ENCODE results near the gene SDK1. TPM values are rescaled to one million over a fixed set of nuclear protein-coding genes. Genes with fewer than 3 reads are reported as not detected.

Gene SDK1
- total and polyA plus RNA-seq, 2 donors (not counting 3 experiments of a cell fraction or from before 2014, with no cell fraction given), result 1.6 to 3.9 TPM

- Histone ChIP-seq H3K27me3 (ENCODE audit: control insufficient read depth in 2 of 2, insufficient read depth in 2 of 2, low read length in 2 of 2) (no peaks in the 10 kb centered on the region), H4K20me1 (replicated peaks; ENCODE audit: control insufficient read depth, extremely low read depth, insufficient read depth, low read length) (no peaks in the 10 kb centered on the region), H3K36me3 (ENCODE audit: control insufficient read depth in 2 of 2, extremely low read depth in 1 of 2, insufficient read depth in 2 of 2, low read length in 2 of 2) (no peaks in the 10 kb centered on the region), H3K4me2 (ENCODE audit: insufficient read depth, low read length) (no peak overlapping the region), H3K4me3 (replicated peaks in 1 of 3; ENCODE audit: insufficient read depth in 1 of 3, low read depth in 1 of 3, low read length in 3 of 3) (no peak overlapping the region), H3K4me1 (ENCODE audit: control insufficient read depth, extremely low read depth, insufficient read depth, low read length) (no peaks in the 10 kb centered on the region), H3K79me2 (ENCODE audit: control insufficient read depth, insufficient read depth, low read length) (no peaks in the 10 kb centered on the region), H3K9me3 (replicated peaks; ENCODE audit: control insufficient read depth, insufficient read depth, low read length) (no peaks in the 10 kb centered on the region), H3K27ac (ENCODE audit: insufficient read depth, low read depth, low read length) (no peak overlapping the region), H3K9me1 (replicated peaks; ENCODE audit: control insufficient read depth, extremely low read depth, insufficient read depth, low read length) (no peaks in the 10 kb centered on the region), H3K9ac (replicated peaks; ENCODE audit: extremely low read depth, insufficient read depth, low read length) (no peak overlapping the region), H2AFZ (ENCODE audit: low read depth, low read length) (no peak overlapping the region)
- intact Hi-C loops (cut with micrococcal nuclease) (loop anchor here (5.0 kb wide), 1 partner anchor 51 kb away; no protein-coding TSS in a partner anchor), dilution Hi-C loops (cut with MboI; ENCODE audit: extremely low pct_ligation_motif_present, low sequenced_read_pairs) (no loop called here)
- ChIA-PET POLR2A (no interaction called here), CTCF (interaction anchor here (1.3 kb wide), 1 partner anchor 13 kb away, joined by 6 read pairs; no protein-coding TSS in a partner anchor)
- no TSS peak for BruUV-seq (replicated peaks)
- FAIRE-seq, result no peak
- no peak for DNase-seq (ENCODE audit: low read depth, low spot score)
- no peak for TF ChIP-seq CTCF (IDR thresholded peaks at IDR 0.05; ENCODE audit: extremely low read depth in 1 of 2, insufficient read depth in 1 of 2, low read depth in 1 of 2, low read length in 2 of 2)
These were observed 85.6 kb downstream of the SDK1 start for GRCh38 chr7:3386423-3387190.

- H3K36me3 ChIP-seq (ENCODE audit: control insufficient read depth in 2 of 2, extremely low read depth in 1 of 2, insufficient read depth in 2 of 2, low read length in 2 of 2), result no peaks in the 10 kb centered on the region
- no peak overlapping the region for H3K9ac ChIP-seq (replicated peaks; ENCODE audit: extremely low read depth, insufficient read depth, low read length)
- no peaks in the 10 kb centered on the region for H3K4me1 ChIP-seq (ENCODE audit: control insufficient read depth, extremely low read depth, insufficient read depth, low read length)
- no peaks in the 10 kb centered on the region for H3K9me1 ChIP-seq (replicated peaks; ENCODE audit: control insufficient read depth, extremely low read depth, insufficient read depth, low read length)
- H3K27ac ChIP-seq (ENCODE audit: insufficient read depth, low read depth, low read length), result no peak overlapping the region
- H2AFZ ChIP-seq (ENCODE audit: low read depth, low read length), result no peak overlapping the region
- no peak for FAIRE-seq
- DNase-seq (ENCODE audit: low read depth, low spot score), result peak; percentile 8
- POLR2A ChIA-PET, result no interaction called here
- no peaks in the 10 kb centered on the region for H3K79me2 ChIP-seq (ENCODE audit: control insufficient read depth, insufficient read depth, low read length)
- dilution Hi-C loops (cut with MboI; ENCODE audit: extremely low pct_ligation_motif_present, low sequenced_read_pairs), result no loop called here
- no peak overlapping the region for H3K4me3 ChIP-seq (replicated peaks in 1 of 3; ENCODE audit: insufficient read depth in 1 of 3, low read depth in 1 of 3, low read length in 3 of 3)
- BruUV-seq (replicated peaks), result no TSS peak
- TF ChIP-seq JUN (IDR thresholded peaks at IDR 0.05; ENCODE audit: borderline replicate concordance, insufficient read depth, insufficient read length, low read depth) (no peak), GATA2 (IDR thresholded peaks at IDR 0.05; ENCODE audit: insufficient read depth, insufficient read length, low read depth, low read length) (no peak), CTCF (IDR thresholded peaks at IDR 0.05; ENCODE audit: extremely low read depth in 1 of 2, insufficient read depth in 1 of 2, low read depth in 1 of 2, low read length in 2 of 2) (no peak), POLR2A (IDR thresholded peaks at IDR 0.05; ENCODE audit: low read depth, low read length) (no peak)
- no peaks in the 10 kb centered on the region for H3K9me3 ChIP-seq (replicated peaks; ENCODE audit: control insufficient read depth, insufficient read depth, low read length)
- H4K20me1 ChIP-seq (replicated peaks; ENCODE audit: control insufficient read depth, extremely low read depth, insufficient read depth, low read length), result no peaks in the 10 kb centered on the region
- intact Hi-C loops (cut with micrococcal nuclease), result loop anchor here (10.0 kb wide), 1 partner anchor 281 kb away; no protein-coding TSS in a partner anchor
- no peak overlapping the region for H3K4me2 ChIP-seq (ENCODE audit: insufficient read depth, low read length)
- no peaks in the 10 kb centered on the region for H3K27me3 ChIP-seq (ENCODE audit: control insufficient read depth in 2 of 2, insufficient read depth in 2 of 2, low read length in 2 of 2)
- CTCF ChIA-PET, result no interaction called here
These were observed 92.8 kb downstream of the SDK1 start for GRCh38 chr7:3393862-3394261.

All from endothelial cell of umbilical vein (primary cell).